Activated CD8-positive, alpha-beta T cell treated with anti-CD3 and anti-CD28 coated beads for 36 hours (primary cell): ENCODE results near the gene FADS6. TPM values are rescaled to one million over a fixed set of nuclear protein-coding genes. Genes with fewer than 3 reads are reported as not detected.

Source experiments
- ATAC-seq: fragments of 200-7000 bp; cut with Tn5 transposase; one replicate; pipeline ENCODE4 v1.10.0; 2021; ENCODE audit warnings: mild to moderate bottlenecking, moderate library complexity
- CTCF ChIA-PET: fragments of 350-600 bp; sonication (Branson Sonifier 250); formaldehyde crosslinking; loops from one replicate; lab custom pipeline; 2021; ENCODE audit warnings: antibody characterized with exemption; lab: Charles Lee
- POLR2A ChIA-PET: fragments of 350-600 bp; sonication (Branson Sonifier 250); formaldehyde crosslinking; loops from one replicate; lab custom pipeline; 2021; ENCODE audit warnings: antibody characterized with exemption; lab: Charles Lee
- DNase-seq: peaks from one replicate; pipeline ENCODE4 v3.0.0-alpha.2; 2020
- H3K27ac Mint-ChIP-seq: one replicate; pipeline ENCODE4 v1.8.0; 2021; ENCODE audit warnings: mild to moderate bottlenecking, mixed read lengths
- H3K27me3 Mint-ChIP-seq: one replicate; pipeline ENCODE4 v1.8.0; 2021; ENCODE audit warnings: mixed read lengths
- H3K36me3 Mint-ChIP-seq: one replicate; pipeline ENCODE4 v1.8.0; 2021; ENCODE audit warnings: low read depth, mixed read lengths
- H3K4me1 Mint-ChIP-seq: one replicate; pipeline ENCODE4 v1.8.0; 2021; ENCODE audit warnings: low read depth, mixed read lengths
- H3K4me3 Mint-ChIP-seq: one replicate; pipeline ENCODE4 v1.8.0; 2021; ENCODE audit warnings: mild to moderate bottlenecking, moderate library complexity, mixed read lengths
- H3K9me3 Mint-ChIP-seq: one replicate; pipeline ENCODE4 v1.8.0; 2021; ENCODE audit warnings: mixed read lengths
- intact Hi-C: fragments of 100-400 bp; cut with micrococcal nuclease; formaldehyde crosslinking; loops from one replicate; pipeline ENCODE4 v1.10.0; 2022
- total RNA-seq, 2 experiments: library from RNA; stranded (reverse); gene quantifications; one replicate each; pipeline ENCODE4 v1.2.3, GENCODE V29; 2021
- TF ChIP-seq, protein P1 (sequence below): fragments of 200-600 bp; IDR thresholded peaks from one replicate; pipeline ENCODE4 v1.8.0; 2022; ENCODE audit warnings: antibody characterized with exemption, mild to moderate bottlenecking

Gene FADS6
- total RNA-seq, 2 experiments from 2014 or later, result not detected

DNA sequence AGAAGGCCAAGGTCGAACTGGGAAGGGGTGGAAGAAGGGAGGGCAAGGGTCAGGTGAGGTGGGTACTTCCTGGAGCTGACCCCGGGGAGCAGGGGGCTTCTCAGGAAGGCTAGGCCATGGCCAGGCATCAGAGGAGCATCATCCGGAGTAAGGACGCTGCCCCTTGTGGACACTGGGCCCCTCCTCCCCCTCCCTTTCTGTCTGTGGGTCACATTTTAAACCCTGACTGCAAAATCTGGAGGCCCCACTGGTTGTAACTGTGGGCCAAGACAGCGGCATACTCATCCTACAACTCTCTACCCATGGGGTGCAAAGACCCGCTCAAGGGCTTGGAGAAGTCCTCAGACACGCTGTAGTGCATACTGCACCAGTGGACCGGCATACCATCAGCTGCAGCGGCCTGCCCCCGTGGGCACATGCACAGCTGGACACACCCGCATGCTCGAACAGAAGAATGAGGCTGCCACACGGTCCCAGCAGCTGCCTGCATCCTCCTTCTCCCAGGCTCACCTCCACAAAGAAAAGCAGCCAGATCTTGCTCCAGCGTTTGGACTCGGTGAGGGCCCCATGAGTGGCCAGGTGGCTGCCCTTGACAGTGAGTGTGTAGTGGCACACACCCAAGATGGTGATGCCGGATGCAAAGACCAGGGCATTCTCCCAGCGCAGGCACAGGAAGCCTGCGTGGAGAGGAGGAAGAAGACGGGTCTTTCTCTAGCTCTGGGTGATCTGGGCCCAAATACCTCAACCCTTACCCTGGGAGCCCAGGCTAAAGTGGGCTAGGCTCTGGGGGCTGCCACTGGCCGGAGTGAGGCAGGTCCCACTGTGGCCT is 1.2 kb downstream of the FADS6 start:
- ChIA-PET POLR2A (no interaction called here), CTCF (interaction anchor here (1.1 to 1.7 kb wide), 2 partner anchors 12 to 66 kb away, joined by 3 to 5 read pairs; no protein-coding TSS in a partner anchor)
- H3K4me3 Mint-ChIP-seq, result no peak overlapping the region
- H3K27ac Mint-ChIP-seq, result no peak overlapping the region
- DNase-seq (no peak), ATAC-seq (no peak)
- H3K36me3 Mint-ChIP-seq, result no peaks in the 10 kb centered on the region
- H3K27me3 Mint-ChIP-seq, result peaks cover 35% of the 10 kb centered on the region
- H3K4me1 Mint-ChIP-seq, result peaks cover 2% of the 10 kb centered on the region
- no peaks in the 10 kb centered on the region for H3K9me3 Mint-ChIP-seq
- TF ChIP-seq, protein P1, sequence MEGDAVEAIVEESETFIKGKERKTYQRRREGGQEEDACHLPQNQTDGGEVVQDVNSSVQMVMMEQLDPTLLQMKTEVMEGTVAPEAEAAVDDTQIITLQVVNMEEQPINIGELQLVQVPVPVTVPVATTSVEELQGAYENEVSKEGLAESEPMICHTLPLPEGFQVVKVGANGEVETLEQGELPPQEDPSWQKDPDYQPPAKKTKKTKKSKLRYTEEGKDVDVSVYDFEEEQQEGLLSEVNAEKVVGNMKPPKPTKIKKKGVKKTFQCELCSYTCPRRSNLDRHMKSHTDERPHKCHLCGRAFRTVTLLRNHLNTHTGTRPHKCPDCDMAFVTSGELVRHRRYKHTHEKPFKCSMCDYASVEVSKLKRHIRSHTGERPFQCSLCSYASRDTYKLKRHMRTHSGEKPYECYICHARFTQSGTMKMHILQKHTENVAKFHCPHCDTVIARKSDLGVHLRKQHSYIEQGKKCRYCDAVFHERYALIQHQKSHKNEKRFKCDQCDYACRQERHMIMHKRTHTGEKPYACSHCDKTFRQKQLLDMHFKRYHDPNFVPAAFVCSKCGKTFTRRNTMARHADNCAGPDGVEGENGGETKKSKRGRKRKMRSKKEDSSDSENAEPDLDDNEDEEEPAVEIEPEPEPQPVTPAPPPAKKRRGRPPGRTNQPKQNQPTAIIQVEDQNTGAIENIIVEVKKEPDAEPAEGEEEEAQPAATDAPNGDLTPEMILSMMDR, result no peak
- intact Hi-C loops, result no loop called here

DNA sequence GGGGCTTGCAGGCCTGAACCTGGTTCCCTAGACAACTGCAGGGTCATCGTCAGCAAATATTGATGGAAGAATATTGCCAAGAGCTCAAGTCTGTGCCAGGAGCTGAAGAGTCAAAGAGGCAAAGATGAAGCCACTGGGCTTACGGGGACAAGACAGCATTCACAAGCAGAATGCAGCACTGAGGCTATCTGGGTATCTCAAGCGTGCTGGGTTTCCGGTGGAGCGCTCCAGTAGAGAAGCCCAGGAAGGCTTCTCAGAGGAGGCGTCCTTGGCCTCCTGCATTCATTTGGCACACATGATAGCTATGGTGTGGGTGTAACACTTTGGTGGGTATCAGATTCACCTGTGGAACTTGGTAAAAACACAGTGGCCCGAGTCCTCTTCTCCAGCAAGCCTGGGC is 2.9 kb downstream of the FADS6 start:
- POLR2A ChIA-PET, result no interaction called here
- Mint-ChIP-seq H3K4me3 (no peak overlapping the region), H3K27ac (no peak overlapping the region), H3K4me1 (peaks cover 2% of the 10 kb centered on the region), H3K36me3 (no peaks in the 10 kb centered on the region), H3K27me3 (peaks cover 27% of the 10 kb centered on the region), H3K9me3 (no peaks in the 10 kb centered on the region)
- ATAC-seq, result no peak
- intact Hi-C loops, result no loop called here
- DNase-seq, result no peak
- CTCF ChIA-PET, result interaction anchor here (1.3 to 1.7 kb wide), 2 partner anchors 67 to 70 kb away, joined by 3 to 5 read pairs; no protein-coding TSS in a partner anchor
- TF ChIP-seq, protein P1, result no peak

DNA sequence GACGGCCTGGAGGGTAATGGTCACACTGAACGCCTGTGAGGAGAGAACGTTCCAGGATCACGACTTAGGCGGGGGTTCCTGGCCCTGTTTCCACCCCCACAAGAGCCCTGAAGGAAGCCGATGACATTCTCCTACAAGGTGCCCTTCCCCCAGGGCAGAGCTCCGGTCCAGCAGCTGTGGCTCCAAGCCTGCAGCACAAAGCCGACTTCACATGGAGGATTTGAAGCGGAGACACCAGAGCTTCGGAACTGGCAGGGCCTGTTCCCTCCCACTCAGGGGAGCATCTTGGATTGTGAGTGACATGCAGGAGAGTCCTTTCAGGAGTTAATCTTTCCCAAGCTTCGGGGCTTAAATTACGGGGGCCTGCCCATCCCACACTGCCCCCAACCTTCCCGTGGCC is 5.0 kb downstream of the FADS6 start:
- DNase-seq, result no peak
- H3K27ac Mint-ChIP-seq, result no peak overlapping the region
- POLR2A ChIA-PET, result no interaction called here
- TF ChIP-seq, protein P1, result no peak
- H3K36me3 Mint-ChIP-seq, result no peaks in the 10 kb centered on the region
- ATAC-seq, result no peak
- H3K4me1 Mint-ChIP-seq, result no peaks in the 10 kb centered on the region
- H3K9me3 Mint-ChIP-seq, result no peaks in the 10 kb centered on the region
- peaks cover 18% of the 10 kb centered on the region for H3K27me3 Mint-ChIP-seq
- intact Hi-C loops, result no loop called here
- CTCF ChIA-PET, result interaction anchor here (0.9 to 1.8 kb wide), 2 partner anchors 23 to 73 kb away, joined by 4 read pairs; no protein-coding TSS in a partner anchor
- H3K4me3 Mint-ChIP-seq, result no peak overlapping the region

DNA sequence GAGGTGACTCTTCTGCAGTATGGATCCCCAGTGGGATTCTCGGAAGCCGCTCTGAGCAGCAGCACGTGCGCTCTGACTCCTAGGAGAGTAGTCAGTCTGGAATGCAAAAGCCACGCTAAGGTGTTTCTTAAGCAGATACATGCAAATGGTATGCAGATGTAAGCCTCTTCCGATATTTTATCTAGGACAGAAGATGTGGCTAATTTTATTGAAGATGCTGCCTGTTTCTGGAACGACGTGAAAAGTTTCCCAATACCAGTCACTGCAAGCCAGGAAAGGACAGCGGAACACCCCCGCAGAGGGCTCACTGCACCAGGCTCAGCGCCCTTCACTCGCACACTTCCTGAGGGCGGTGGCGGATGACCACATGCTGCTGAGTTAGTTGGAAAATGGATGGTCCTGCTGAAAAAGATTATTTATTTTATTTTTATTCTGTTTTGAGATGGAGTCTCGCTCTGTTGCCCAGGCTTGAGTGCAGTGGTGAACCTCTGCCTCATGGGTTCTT is 10.1 kb downstream of the FADS6 start:
- Mint-ChIP-seq H3K4me1 (no peaks in the 10 kb centered on the region), H3K9me3 (no peaks in the 10 kb centered on the region), H3K27ac (no peak overlapping the region), H3K4me3 (no peak overlapping the region), H3K27me3 (peaks cover 5% of the 10 kb centered on the region), H3K36me3 (no peaks in the 10 kb centered on the region)
- ATAC-seq (no peak), DNase-seq (no peak)
- ChIA-PET CTCF (no interaction called here), POLR2A (no interaction called here)
- intact Hi-C loops, result no loop called here
- TF ChIP-seq, protein P1, result no peak
